ENCODE data around the gene SIN3B.

- TF ChIP-seq POLR2A (IDR thresholded peaks at IDR 0.05; ENCODE audit: low read depth, low read length) (no peak), POLR2AphosphoS5 (IDR thresholded peaks at IDR 0.05; ENCODE audit: low read depth, low read length) (no peak)
Measured at GRCh38 chr19:16877581-16877980, 48.4 kb downstream of the SIN3B start.
